HL-60 (cell line): ENCODE data around the gene DESI1.

ENCODE experiments used
- GABPA ChIP-seq: IDR thresholded peaks from 2 replicates; pipeline ENCODE4 v1.6.1; 2012; ENCODE audit warnings: low read depth
- TF ChIP-seq, protein P1 (sequence below): IDR thresholded peaks from 2 replicates; pipeline ENCODE4 v1.6.1; 2012; ENCODE audit warnings: low read depth; ENCODE audit not compliant: insufficient replicate concordance
- TF ChIP-seq, protein P2 (sequence below): IDR thresholded peaks from one replicate; pipeline ENCODE4 v1.5.1; 2011; ENCODE audit warnings: low read length, control low read depth, inconsistent platforms; ENCODE audit not compliant: insufficient read depth

DNA sequence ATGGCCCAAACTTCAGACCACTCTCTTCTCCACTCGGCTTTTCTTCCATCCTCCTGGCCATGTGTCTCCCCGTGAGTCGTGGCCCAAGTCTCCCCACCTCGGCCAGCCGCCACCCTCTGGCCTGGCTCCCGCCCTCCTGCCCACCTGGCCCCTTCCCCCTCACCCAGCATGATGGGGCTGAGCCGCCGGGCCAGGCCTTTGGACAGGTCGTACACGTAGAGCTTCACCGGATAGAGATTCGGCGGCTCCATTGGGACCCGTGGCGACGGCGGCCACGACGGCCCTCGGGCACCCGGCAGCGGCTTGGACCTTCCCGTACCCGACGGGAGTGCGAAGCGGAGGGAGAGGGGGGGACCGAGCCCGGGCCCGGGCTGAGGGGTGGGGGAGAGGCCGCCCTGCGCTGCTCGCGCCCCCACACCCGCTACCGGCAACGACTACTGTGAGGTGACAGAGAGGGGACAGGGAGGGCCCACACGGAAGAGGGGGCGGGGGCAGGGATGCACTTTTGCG, at the start of gene DESI1:
- no peak for TF ChIP-seq GABPA
- TF ChIP-seq, protein P1, sequence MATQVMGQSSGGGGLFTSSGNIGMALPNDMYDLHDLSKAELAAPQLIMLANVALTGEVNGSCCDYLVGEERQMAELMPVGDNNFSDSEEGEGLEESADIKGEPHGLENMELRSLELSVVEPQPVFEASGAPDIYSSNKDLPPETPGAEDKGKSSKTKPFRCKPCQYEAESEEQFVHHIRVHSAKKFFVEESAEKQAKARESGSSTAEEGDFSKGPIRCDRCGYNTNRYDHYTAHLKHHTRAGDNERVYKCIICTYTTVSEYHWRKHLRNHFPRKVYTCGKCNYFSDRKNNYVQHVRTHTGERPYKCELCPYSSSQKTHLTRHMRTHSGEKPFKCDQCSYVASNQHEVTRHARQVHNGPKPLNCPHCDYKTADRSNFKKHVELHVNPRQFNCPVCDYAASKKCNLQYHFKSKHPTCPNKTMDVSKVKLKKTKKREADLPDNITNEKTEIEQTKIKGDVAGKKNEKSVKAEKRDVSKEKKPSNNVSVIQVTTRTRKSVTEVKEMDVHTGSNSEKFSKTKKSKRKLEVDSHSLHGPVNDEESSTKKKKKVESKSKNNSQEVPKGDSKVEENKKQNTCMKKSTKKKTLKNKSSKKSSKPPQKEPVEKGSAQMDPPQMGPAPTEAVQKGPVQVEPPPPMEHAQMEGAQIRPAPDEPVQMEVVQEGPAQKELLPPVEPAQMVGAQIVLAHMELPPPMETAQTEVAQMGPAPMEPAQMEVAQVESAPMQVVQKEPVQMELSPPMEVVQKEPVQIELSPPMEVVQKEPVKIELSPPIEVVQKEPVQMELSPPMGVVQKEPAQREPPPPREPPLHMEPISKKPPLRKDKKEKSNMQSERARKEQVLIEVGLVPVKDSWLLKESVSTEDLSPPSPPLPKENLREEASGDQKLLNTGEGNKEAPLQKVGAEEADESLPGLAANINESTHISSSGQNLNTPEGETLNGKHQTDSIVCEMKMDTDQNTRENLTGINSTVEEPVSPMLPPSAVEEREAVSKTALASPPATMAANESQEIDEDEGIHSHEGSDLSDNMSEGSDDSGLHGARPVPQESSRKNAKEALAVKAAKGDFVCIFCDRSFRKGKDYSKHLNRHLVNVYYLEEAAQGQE = peak; percentile 48
- TF ChIP-seq, protein P2, sequence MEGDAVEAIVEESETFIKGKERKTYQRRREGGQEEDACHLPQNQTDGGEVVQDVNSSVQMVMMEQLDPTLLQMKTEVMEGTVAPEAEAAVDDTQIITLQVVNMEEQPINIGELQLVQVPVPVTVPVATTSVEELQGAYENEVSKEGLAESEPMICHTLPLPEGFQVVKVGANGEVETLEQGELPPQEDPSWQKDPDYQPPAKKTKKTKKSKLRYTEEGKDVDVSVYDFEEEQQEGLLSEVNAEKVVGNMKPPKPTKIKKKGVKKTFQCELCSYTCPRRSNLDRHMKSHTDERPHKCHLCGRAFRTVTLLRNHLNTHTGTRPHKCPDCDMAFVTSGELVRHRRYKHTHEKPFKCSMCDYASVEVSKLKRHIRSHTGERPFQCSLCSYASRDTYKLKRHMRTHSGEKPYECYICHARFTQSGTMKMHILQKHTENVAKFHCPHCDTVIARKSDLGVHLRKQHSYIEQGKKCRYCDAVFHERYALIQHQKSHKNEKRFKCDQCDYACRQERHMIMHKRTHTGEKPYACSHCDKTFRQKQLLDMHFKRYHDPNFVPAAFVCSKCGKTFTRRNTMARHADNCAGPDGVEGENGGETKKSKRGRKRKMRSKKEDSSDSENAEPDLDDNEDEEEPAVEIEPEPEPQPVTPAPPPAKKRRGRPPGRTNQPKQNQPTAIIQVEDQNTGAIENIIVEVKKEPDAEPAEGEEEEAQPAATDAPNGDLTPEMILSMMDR = no peak
